HG02870 (cell line): Measurements from ENCODE around the gene UBAP1L.
"Not testable (repeated sequence)": the region's sequence is repeated elsewhere in the genome, so short reads cannot be mapped to it uniquely, and the experiment has no call there.

Source experiments
- ATAC-seq: cut with Tn5 transposase; IDR thresholded peaks from one replicate; pipeline ENCODE4 v1.9.1; 2021; ENCODE audit warnings: mild to moderate bottlenecking, moderate library complexity; ENCODE audit not compliant: unreplicated experiment

UBAP1L gene

DNA sequence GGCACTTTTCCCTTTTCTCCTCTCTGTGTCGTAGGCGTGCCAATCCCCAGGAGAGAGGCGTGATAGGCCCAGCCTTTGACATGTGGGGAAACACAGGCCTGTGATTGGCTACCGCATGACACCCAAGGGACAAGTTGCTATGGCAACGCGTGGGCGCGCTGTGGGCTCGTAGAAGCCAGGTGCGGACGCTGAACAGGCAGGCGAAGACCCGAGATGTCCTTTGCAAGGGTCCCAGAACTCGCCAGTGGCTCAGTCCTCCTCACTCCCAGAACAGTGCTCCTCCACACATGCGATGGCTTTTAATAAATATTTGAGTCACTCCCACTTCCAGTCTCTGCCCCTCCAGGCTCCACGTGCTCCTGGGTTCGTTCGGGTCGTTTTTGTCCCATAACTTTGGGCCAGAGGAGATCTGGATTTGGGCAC is 65.6 kb downstream of the UBAP1L start:
- peak; percentile 85 for ATAC-seq

- no peak for ATAC-seq
Observed at GRCh38 chr15:65048241-65048640, 66.8 kb downstream of the UBAP1L start.

DNA sequence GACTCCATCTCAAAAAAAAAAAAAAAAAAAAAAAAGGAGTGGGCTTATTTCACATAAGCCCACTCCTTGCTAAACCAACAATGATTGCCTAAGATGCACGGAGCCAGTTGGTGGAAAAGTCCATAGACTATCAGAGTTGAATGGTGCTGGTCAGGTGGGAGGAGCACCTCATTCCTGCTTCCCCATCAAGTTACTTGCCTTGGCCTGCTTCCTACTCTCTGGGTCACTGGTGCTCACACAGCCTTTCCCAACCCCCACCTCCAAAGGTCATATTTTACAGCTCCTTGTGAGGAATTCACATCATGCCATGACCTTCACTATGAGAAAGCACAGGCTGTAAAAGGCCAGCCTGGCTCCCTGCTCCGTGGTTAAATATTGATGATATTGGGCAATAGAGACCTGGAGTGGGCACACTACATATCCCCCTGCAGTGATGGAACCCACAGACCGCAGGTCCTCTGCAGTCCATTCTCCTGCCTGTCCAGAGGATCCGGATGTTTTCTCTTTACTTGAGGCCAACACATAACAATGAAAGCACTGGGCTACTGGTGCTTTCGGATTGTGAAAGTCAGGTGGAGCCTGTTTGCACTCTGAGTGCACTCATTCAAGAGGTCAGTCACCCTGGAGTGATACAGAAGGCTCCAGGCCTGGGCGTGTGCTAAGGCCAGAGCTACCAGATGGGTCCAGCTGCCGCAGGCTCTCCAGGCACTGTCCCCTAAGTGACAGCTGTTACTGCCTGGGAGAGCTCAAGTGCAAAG is 70.1 kb downstream of the UBAP1L start, which contains the start of gene SLC51B:
Gene SLC51B, plus strand, starts transcription at position 664 of the 758 bp plus-strand sequence. CDS start 4,618 bp downstream, outside the sequence.
- no peak for ATAC-seq

GRCh38 chr15:65044218-65044617 is 70.8 kb downstream of the UBAP1L start:
- ATAC-seq = not testable (repeated sequence)

DNA sequence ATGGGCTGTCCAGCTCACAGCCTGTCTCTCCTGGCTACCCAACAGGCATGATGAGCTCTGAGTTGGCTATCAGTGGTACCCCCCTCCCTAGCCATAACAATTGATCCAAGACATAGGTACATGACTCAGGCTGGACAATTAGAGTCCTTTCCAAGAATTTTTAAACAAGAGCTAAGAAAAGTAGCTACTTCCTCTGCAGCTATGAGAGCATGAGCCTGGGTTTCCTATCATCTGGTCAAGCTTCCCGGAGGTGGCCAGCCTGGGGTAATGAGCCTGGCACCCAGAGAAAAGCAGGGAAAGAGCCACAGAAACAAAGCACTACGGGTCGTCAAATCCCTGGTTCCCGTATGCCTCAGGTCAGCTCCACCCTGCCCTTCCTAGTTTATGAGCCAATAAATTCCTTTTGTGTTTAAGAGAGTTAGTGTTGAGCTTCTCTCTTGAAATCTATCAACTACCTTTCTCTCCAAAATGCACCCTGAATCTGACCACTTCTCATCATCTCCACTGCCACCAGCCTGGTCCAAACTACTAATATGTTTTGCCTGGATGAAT is 72.1 kb downstream of the UBAP1L start:
- ATAC-seq = no peak
